COLO668 (cell line): ENCODE measurements around the gene NRXN3.

Experiments used
- DNase-seq: peaks from one replicate; lab custom pipeline; 2025; ENCODE audit not compliant: unreplicated experiment; lab: John Stamatoyannopoulos, UW

The NRXN3 gene

DNA sequence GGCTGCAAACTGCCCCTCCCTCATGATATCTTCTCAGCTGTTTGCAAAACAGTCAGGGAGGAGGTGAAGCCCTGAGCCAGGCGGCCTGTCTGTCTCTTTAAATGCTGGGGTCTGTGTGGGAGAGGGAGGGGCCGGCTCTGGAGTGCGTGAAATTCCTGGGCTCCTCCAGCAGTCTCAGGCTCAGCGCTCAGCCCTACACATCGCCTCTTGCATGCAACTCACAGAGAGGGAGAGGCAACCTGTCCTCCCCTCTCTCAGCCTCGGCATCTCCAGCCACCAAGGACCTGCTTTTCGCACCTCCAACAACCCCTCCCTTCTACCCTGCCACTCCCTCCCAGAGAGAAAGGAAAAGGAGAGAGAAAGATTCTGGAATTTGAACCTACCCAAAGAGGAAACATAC is at the start of gene NRXN3:
Gene NRXN3 (plus strand): TSS at position 171 of the 400 bp plus-strand sequence. CDS start 72,721 bp downstream, outside the sequence.
- no peak for DNase-seq

DNA sequence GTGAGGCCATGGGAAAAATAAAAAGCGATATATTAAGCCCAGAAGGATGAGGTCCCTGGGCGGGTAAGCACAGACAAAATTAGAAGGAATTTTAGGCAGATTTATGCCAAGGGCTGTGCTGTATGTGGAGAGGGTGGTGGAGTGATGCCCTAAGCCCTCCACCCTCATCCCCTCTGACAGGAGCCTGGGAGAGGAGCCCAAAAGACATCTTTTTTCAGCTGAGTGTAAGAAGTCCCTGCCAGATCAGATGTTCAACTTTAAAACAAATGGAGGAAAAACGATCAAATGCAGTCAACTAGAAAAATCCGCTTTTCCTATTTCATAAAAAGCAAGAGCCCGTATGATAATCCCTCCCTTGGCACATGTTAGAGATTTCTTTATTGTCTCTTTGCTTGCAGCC is 47.7 kb upstream of the NRXN3 start:
- DNase-seq = no peak

DNA sequence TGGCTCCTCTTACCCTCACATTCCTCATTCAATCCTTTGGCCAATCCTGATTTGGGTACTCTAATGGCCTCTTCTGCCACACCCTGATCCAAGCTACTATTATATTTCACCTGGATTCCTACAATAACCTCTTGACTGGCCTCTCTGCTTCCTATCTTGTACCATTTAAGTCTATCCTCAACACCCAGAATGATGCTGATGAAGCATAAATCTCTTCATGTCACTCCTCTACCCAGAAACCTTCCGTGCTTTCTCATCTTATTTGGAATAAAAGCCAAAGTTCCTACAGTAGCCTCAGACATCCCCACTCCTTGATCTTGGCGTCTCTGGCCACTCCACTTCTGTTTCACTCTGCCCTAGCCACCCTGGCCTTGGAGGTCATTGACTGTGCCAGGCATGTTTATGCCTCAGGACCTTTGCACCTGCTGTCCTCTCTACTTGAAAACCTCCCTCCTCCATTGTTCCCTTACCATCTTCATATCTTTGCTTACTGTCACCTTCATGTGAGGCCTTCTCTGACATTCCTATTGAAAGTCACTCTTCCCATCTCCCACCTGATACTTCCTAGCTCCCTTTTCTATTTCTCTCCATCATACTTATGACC is 46.4 kb upstream of the NRXN3 start:
- DNase-seq = no peak

DNA sequence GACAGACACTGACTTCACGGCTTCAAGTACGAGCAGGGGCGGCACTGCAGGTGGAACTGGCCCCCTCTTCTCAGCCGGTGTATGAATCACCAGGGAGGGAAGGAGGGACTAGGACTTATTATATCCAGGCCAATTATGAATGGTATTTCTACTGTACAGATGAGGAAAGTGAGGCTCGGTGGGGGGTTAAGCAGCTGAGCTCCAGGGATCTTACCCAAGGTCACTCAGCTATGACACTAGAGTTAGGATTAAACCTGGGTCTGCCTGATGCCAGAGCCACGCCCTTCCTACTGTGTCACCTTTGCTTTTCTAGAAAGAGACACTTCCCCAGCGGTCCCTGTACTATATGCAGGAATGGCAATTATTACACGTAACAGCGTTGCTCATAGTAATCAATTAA is 42.2 kb upstream of the NRXN3 start:
- no peak for DNase-seq

DNA sequence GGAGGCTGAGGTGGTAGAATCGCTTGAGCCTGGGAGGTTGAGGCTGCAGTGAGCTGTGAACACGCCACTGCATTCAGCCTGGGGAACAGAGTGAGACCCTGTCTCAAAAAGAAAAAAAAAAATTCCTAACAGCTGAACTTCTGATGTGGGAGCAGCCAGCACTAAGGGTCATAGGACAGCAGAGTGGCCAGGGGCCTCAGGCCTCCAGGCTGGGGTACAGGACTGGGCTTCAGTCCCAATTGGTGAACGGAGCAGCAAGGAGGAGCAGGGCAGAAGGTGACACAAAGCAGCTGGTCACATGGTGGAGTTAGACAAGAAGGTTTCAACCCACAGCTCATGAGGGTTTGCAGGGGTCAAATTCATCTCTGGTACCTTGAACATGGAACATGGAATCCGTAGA is 40.8 kb upstream of the NRXN3 start:
- DNase-seq = no peak

DNA sequence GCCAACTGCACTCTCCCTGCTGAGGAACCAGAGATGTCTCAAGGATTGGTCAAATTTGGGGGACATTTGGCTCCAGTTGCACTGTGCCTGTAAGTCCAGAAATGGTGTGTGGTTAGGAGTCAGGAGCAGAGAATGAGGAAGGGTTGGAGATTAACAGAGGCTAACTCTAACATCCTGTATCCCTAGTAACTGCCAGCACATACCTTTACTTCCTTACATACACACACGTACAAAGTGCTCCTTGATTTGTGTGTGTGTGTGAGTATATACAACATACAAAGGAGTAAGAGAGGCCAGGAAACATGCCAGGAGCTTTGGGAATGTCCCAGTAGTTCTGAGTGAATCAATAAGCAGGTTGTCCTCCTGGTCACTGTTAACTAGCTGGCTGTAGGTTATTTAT is 39.8 kb upstream of the NRXN3 start:
- DNase-seq = no peak

DNA sequence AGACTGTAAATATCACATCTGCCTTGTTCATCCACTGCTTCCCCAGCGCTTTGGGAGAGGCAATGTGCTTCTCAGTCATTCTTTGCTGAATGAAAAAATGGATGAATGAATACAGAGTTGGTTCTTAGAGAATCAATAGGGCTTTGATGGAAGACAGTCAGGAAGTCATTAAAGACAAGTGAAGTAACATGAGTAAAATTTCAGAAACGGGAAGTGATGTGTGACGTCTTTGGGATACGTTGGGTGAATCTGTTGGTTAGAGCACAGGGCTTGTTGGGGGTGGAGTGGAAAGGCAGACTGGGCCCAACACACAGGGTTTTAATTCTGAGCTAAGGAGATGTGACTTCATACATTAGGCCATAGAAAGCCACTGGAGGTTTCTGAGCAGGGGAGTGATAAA is 39.0 kb upstream of the NRXN3 start:
- no peak for DNase-seq

DNA sequence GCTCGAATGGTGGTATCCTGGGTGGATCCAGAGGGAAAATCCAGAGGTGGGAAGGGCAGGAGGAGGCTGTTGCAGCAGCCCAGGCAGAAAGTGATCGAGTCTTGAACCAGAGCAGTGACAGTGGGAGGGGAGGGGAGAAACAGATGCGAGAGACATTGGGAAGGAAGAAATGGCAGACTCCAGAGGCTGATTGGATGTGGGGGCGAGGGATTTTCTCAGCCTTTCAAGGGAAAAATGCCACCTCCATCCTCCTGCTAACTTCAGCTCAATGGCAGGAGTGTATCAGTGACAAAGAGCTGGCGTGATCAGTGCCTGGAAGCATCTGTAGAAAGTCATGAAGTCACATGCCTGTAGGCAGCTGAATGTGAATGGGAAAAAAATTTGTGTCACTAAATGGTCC is 38.6 kb upstream of the NRXN3 start:
- no peak for DNase-seq

DNA sequence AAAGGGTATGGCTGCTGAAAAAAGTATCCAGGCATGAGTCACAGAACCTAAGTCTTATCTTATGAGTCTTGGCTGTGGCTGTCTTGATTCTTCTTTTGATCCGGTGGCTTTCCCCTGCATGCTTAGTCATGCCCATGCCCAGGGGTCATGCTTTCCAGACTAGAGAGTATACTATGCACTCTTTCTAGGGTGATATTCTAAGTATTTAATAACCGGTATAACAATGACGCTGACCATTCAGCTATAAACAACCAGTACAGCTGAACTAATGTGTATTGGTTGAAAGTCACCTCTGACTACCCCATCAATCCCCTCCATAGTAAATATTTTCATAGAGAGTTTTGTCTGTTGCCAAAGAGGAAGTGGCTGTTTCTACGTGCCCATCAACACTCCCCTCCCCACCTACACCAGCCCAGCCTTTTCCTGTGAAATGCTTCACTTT is 34.7 kb upstream of the NRXN3 start:
- DNase-seq = no peak

DNA sequence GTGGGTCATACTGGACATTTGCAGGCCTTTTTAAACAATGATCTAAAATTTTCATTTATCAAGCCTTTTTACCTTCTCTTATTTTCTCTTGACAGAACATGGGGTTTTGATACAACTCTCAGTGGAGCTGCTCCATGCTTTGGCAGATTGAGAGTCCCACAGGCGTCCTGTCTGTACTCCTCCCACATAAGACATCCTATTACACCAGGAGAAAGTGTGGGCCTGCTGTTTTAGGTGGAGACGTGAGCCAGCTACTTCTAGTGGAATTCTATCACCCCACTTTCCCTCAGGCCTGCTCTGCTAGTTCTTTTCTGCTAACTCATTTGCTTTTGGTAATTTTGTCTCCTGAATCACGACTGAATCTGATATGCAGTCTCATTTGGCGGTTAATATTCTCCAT is 33.5 kb upstream of the NRXN3 start:
- no peak for DNase-seq

DNA sequence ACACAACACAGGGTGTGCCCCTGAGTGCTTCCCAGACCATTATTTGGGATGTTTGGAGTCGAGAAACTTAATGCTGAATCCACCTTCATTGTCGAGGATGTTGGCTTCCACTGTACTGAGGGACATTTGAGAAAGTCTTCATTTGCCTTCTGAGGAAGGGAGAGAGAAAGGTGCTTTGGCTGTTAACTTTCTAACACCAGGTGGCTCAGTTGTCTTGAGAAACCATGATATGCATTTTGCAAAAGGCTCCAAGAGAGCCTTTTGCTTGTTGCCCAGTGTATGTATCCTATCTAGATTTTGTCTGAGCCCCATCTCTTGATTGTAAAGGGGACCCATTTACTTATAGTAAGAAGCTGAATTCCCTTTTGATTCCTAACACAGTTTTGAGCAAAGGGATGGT is 28.6 kb upstream of the NRXN3 start:
- DNase-seq = no peak

DNA sequence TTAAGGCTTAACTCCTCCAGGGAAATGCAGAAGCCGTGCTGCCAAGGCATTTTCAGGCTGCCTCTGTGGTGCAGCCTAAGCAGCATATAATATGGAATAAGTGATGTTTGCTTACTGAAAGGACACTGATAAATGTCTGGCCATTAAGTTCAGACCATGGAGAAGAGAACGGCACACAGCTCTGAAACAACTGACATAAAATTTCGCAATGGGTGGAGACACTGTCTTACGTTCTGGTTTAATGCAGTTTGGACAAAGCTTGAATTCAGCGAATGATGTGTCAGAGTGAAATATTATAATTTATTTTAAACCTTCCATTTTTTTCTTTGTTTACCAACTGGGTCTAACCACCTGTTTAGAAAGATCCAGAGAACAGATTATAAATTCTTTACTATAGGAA is 27.2 kb upstream of the NRXN3 start:
- no peak for DNase-seq

DNA sequence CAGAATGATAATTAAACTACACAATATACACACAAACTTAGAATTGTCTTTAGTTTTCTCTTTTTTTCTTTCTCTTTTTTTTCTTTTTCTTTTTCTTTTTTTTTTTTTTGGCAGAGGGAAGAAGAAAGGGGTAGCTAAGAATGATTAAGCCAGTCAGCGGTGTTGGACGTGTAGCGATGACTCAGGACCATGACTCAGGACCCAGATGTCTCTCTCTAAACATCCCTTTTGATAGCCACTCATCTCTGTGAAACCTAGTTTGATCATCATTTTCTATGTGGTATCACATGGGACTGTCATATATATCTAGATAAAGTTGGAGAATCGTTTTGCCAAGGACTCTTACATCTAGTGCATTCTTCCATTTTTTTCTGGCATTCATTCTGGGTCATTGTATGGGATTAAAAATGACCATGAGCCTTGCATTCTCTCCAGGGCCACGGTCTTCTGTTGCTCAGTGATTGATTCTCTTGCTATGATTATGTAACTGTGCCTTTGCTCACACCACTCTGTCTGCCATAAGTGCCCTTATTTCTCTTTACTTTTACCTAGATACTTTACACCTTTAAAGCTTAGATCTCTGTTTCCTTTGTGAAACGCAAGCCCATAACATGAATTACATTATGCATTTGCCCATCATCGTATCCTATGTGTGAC is 26.6 kb upstream of the NRXN3 start:
- DNase-seq = no peak

DNA sequence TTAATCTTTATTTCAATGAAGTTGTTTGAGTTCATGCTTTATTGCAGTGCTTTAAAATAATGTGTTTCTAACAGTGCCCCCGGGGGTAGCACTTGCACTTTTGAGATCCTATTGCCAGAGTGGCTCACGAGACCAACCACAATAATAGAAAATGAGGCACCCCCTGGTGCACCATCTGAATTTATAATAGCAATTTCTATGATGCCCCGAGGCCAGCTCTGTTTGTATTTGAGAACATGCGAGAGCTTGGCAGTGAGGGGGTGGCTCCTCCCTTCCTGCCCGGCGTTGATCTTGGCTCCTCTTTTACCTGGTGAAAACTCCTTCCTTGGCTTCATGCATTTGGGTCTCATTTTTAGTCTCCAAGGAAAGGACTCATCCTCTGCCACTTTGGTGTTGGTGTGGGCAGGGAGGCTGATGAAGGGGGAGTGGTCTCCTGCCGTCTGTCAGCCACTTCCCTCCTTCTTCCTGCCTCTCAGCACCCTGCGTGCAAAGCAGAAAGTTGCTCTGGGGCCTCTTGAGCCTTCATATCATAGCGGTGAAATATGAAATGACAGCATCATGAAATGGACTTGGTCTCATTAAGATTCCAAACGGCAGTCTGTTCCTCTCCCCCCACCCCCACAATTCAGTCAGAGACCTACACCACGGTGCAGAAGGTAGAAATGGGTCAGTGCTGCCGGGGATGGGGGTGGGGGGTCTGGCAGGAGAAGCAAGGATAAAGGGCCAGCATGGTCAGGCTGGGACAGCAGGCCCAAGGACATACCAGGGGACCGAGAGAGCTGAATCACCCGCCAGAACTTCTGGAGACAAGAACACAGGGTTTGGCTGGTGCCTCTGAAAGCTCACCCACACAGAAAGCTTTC is 17.7 kb upstream of the NRXN3 start:
- DNase-seq = peak; percentile 86

DNA sequence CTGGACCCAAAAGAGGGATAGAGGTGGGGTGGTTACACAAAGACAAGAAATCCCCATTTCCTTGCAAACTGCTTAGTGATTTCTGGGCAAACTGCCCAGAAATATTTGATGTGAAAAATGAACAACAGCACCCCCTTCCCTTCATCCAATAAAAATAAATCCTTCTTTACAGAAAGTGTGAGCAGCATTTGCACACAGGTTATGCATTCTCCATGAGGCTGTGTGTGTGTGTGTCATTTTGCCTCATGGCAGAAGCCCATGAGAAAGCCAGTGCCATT is 17.2 kb upstream of the NRXN3 start:
- no peak for DNase-seq

DNA sequence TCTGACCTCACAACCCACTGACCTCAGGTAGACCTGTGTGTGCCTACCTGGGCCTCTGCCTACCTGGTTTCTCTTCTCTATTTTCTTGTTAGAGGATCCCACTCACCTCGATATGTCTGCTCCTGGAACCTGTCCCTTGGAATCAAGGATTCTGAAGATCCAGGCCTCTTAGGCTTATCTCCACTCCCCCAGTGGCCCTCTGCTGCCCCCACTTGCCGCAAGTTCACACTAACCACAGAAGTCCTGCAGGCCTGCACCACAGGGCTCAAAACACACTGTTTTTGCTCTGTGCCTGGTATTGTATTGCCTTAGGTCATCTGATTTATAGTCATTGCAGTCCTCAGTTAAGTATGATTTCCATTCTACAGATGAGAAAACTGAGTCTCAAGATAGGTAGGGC is 15.3 kb upstream of the NRXN3 start:
- DNase-seq = peak; percentile 29

DNA sequence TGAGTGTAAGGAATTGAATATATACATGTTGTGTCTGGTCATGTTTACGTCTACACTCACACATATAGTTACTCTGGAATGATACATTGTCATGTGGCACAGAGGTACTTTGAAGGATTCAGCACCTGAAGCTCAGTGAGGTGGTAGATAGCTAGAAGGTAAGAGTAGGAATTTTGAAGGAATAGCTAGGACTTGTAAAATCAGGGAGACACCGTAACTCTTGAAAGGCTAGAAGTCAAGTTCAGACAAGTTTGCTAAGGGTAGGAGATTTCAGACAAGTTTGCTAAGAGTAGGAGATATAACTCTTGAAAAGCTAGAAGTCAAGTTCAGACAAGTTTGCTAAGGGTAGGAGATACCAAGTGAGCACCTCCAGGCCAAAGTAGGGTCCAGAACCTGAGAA is 14.0 kb upstream of the NRXN3 start:
- DNase-seq = no peak

DNA sequence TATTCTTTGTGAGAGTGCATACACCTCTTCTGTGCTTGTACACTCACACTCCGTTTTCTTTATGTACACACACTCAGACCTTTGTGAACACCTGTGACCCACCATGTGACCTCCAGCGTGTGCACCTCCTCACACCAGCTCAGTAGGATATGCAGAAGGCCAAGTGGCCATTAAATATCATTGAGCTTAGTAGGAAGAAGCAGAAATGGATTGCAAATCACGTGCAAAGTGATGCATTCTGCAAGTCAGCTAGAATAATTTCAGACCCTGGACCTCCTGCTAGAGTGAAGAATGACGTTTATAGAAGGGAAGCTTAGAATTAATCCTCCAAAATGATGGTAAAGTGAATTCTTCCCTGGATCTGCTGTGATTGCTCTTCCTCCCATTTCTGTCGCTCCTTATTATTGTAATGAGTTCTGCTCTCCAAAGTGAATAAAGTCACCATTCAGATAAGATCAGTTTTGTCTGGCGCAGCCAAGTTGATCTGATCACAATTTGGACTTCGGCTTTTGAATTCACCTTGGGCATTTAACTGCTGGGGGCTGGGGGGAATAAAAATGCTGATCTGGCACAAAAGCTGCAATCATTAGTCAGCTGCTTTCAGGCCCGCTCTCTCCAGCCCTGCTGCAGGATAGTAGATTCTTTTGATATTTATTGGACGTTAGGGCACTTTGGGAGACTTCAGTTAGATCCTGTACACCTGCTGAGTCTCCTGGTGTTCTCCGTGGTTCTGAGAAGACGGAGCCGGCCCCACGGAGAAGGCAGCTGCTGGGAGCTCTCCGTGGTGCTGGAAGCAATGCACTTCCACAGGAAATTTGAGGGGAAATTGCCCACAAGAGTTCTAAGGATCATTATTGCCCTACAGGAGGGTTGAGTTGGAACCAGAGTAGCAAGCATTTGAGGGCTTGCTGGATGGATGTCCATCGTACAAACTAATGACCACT is 12.4 kb upstream of the NRXN3 start:
- no peak for DNase-seq

DNA sequence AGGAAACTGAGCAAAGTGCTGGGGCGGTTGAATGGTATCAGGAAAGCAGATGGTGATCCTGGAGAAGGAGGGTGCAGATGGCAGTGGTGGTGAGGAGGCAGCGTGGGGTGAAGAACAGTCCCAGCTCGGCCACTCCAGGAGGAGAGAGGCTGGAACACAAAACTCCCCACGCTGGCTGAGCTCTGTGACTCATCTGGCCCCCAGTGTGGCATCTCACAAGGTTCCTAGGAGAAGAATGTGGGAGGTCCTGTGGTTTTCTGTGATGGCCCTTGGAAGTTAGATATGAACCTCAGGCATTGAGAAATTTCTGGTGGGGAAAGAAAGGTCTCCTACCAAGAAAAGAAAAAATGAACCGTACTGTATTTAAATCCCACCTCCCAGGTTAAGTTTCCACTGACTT is 8.0 kb upstream of the NRXN3 start:
- DNase-seq = no peak

DNA sequence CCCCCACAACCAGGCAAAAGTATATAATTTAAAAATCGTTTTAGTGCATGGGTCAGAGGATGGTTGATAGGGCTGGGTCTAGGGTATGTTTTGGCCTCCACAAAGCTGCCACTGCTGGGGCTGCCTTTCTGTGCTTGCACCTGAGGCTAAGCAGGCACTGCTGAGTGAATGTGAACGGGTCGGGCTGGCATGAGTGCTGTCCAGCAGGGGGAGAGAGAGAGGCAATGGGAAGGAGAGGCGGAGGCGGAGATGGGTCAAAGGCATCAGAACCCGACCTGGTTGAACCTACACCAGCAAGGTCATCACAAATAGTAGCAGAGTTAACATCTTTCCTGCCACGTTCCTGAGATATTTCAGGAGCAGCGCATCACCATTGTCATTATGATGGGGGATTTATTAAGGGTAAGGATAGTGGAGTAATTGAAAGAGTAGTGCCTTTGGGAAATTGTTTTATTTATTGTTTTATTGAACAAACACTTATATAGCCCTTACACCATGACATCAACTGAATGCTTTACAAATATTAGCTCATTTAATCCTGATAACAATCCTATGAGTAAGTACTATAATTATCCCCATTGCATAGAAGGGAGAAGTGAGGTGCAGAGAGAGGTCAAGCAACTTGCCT is 5.8 kb upstream of the NRXN3 start:
- peak; percentile 68 for DNase-seq

DNA sequence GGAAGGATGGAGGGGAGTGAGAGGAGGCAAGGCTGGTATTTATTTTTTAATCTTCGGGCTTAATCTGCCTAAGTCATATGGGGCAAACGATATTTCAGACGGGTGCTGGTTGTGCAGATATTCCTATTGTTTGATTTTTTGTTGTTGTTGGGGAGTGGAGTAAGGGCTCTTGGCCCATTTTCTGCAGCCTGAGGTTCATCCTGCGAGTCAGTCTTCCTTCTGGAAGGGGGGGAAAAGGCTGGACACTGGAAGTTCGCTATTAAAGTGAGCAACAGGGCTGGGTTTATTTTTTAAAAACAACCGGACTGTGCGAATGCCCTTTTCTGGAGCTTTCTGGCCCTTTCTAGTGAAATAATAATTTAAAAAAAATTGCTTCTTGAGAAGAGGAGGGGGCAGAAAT is 2.3 kb downstream of the NRXN3 start:
- DNase-seq = no peak
